Astrocyte (in vitro differentiated cells and primary cell): ENCODE results near the gene THYN1. TPM values are rescaled to one million over a fixed set of nuclear protein-coding genes. Genes with fewer than 3 reads are reported as not detected.
A peak's percentile ranks its signal among the peaks of the same experiment; 100 is the strongest.

Source experiments
- DNase-seq: peaks from one replicate; pipeline ENCODE4 v3.0.0-alpha.2; 2010; ENCODE audit warnings: low read depth
- FAIRE-seq: peaks from 2 replicates; lab custom pipeline; 2011; peaks lifted over from hg19 to GRCh38; lab: Jason Lieb, UNC
- H2AFZ ChIP-seq: 2 replicates; pipeline ENCODE4 v1.6.0; 2012; ENCODE audit warnings: low read depth, low read length, inconsistent platforms
- H3K27ac ChIP-seq: 2 replicates; pipeline ENCODE4 v1.5.1; 2011; ENCODE audit warnings: low read depth, low read length, inconsistent platforms
- H3K27me3 ChIP-seq: 2 replicates; pipeline ENCODE4 v1.6.0; 2011; ENCODE audit warnings: low read length, inconsistent platforms; ENCODE audit not compliant: insufficient read depth
- H3K36me3 ChIP-seq: 2 replicates; pipeline ENCODE4 v1.5.1; 2011; ENCODE audit warnings: low read length, inconsistent platforms; ENCODE audit not compliant: insufficient read depth
- H3K4me1 ChIP-seq: 2 replicates; pipeline ENCODE4 v1.5.1; 2011; ENCODE audit warnings: low read length, inconsistent platforms; ENCODE audit not compliant: insufficient read depth
- H3K4me2 ChIP-seq: 2 replicates; pipeline ENCODE4 v1.6.0; 2012; ENCODE audit warnings: low read length, inconsistent platforms
- H3K4me3 ChIP-seq: 2 replicates; pipeline ENCODE4 v1.5.1; 2011; ENCODE audit warnings: low read depth, mild to moderate bottlenecking, low read length, inconsistent platforms; ENCODE audit not compliant: insufficient read depth
- H3K79me2 ChIP-seq: 2 replicates; pipeline ENCODE4 v1.6.0; 2012; ENCODE audit warnings: mild to moderate bottlenecking, low read length, inconsistent platforms; ENCODE audit not compliant: insufficient read depth
- H3K9ac ChIP-seq: 2 replicates; pipeline ENCODE4 v1.6.0; 2012; ENCODE audit warnings: mild to moderate bottlenecking, low read length, inconsistent platforms
- H3K9me3 ChIP-seq: 2 replicates; pipeline ENCODE4 v1.5.1; 2012; ENCODE audit warnings: low read depth, mild to moderate bottlenecking, low read length, inconsistent platforms; ENCODE audit not compliant: insufficient read depth
- H4K20me1 ChIP-seq: 2 replicates; pipeline ENCODE4 v1.6.0; 2012; ENCODE audit warnings: low read length, inconsistent platforms; ENCODE audit not compliant: insufficient read depth
- H3K27ac Mint-ChIP-seq: one replicate; pipeline ENCODE4 v1.8.0; 2021; ENCODE audit warnings: mild to moderate bottlenecking, mixed read lengths; ENCODE audit not compliant: unreplicated experiment
- H3K27me3 Mint-ChIP-seq: one replicate; pipeline ENCODE4 v1.8.0; 2021; ENCODE audit warnings: low read depth, mixed read lengths; ENCODE audit not compliant: unreplicated experiment
- H3K36me3 Mint-ChIP-seq: one replicate; pipeline ENCODE4 v1.8.0; 2021; ENCODE audit warnings: low read depth, mixed read lengths; ENCODE audit not compliant: unreplicated experiment
- H3K4me1 Mint-ChIP-seq: one replicate; pipeline ENCODE4 v1.8.0; 2021; ENCODE audit warnings: low read depth, mixed read lengths; ENCODE audit not compliant: unreplicated experiment
- H3K4me3 Mint-ChIP-seq: one replicate; pipeline ENCODE4 v1.8.0; 2021; ENCODE audit warnings: mild to moderate bottlenecking, moderate library complexity, mixed read lengths; ENCODE audit not compliant: unreplicated experiment
- H3K9me3 Mint-ChIP-seq: one replicate; pipeline ENCODE4 v1.8.0; 2021; ENCODE audit warnings: mild to moderate bottlenecking, mixed read lengths; ENCODE audit not compliant: unreplicated experiment
- EZH2 ChIP-seq: IDR thresholded peaks from 2 replicates; pipeline ENCODE4 v1.6.1; 2012; ENCODE audit warnings: mild to moderate bottlenecking, low read length, inconsistent platforms; ENCODE audit not compliant: insufficient read depth
- total RNA-seq: library from RNA; stranded (reverse); gene quantifications from 2 replicates; pipeline ENCODE4 v1.2.1, GENCODE V29; 2021
- TF ChIP-seq, protein P1 (sequence below): IDR thresholded peaks from 2 replicates; pipeline ENCODE4 v1.5.1; 2011; ENCODE audit warnings: low read depth, mild to moderate bottlenecking, inconsistent platforms, low read length, moderate library complexity; ENCODE audit not compliant: insufficient read depth

Gene THYN1
- total RNA-seq, 1 donor from 2014 or later, result 30.5 TPM

DNA sequence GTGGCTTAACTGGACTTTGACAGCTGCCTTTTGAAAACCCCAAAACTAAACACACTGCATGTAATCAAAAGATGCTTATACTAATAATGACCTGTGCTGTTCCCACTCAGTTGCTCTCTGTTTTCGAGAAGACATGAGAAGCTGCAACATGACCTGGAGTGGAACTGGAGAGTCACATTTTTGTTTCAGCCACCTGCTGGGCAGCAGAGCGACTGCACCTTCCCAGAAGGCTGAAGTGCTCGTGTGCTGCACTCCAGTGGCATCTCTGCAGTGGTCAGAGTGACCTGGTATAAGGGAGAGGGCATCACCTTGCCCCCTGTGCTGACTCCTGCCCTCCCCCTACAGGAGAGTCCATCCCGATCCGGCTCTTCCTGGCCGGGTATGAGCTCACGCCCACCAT lies 8.6 kb downstream of the THYN1 start:
- no peak overlapping the region for H2AFZ ChIP-seq
- H3K4me2 ChIP-seq, result no peak overlapping the region
- Mint-ChIP-seq H3K9me3 (no peaks in the 10 kb centered on the region), H3K4me1 (no peaks in the 10 kb centered on the region), H3K27ac (no peak overlapping the region), H3K36me3 (peaks cover 11% of the 10 kb centered on the region), H3K27me3 (no peaks in the 10 kb centered on the region), H3K4me3 (no peak overlapping the region)
- H3K9me3 ChIP-seq, result no peaks in the 10 kb centered on the region
- H3K36me3 ChIP-seq, result peaks cover 22% of the 10 kb centered on the region
- DNase-seq, result no peak
- peaks cover 3% of the 10 kb centered on the region for H4K20me1 ChIP-seq
- no peak overlapping the region for H3K4me3 ChIP-seq
- H3K79me2 ChIP-seq, result no peaks in the 10 kb centered on the region
- no peak for FAIRE-seq
- no peak overlapping the region for H3K9ac ChIP-seq
- TF ChIP-seq, protein P1, sequence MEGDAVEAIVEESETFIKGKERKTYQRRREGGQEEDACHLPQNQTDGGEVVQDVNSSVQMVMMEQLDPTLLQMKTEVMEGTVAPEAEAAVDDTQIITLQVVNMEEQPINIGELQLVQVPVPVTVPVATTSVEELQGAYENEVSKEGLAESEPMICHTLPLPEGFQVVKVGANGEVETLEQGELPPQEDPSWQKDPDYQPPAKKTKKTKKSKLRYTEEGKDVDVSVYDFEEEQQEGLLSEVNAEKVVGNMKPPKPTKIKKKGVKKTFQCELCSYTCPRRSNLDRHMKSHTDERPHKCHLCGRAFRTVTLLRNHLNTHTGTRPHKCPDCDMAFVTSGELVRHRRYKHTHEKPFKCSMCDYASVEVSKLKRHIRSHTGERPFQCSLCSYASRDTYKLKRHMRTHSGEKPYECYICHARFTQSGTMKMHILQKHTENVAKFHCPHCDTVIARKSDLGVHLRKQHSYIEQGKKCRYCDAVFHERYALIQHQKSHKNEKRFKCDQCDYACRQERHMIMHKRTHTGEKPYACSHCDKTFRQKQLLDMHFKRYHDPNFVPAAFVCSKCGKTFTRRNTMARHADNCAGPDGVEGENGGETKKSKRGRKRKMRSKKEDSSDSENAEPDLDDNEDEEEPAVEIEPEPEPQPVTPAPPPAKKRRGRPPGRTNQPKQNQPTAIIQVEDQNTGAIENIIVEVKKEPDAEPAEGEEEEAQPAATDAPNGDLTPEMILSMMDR, result peak; percentile 27
- no peak for TF ChIP-seq EZH2
- H3K4me1 ChIP-seq, result no peaks in the 10 kb centered on the region
- no peak overlapping the region for H3K27ac ChIP-seq
- H3K27me3 ChIP-seq, result no peaks in the 10 kb centered on the region

DNA sequence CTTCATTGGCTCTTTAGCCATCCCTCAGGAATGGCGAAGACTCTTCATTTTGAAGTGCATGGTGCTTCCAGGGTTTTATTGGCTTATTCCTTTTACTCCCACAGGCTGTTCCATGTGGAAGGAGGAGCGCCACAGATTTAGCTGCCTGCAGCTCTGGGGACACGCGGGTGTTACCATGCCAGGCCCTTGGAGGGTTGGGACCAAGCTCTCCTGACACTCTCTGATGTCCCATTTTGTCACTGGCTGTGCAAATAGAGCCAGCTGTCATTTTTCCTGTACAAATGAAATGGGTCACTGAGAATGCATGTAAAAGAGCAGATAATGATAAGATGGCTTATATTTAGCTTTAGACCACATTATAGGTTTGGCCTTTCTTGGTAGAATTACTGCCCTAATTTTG lies 9.2 kb downstream of the THYN1 start:
- no peaks in the 10 kb centered on the region for H3K9me3 Mint-ChIP-seq

DNA sequence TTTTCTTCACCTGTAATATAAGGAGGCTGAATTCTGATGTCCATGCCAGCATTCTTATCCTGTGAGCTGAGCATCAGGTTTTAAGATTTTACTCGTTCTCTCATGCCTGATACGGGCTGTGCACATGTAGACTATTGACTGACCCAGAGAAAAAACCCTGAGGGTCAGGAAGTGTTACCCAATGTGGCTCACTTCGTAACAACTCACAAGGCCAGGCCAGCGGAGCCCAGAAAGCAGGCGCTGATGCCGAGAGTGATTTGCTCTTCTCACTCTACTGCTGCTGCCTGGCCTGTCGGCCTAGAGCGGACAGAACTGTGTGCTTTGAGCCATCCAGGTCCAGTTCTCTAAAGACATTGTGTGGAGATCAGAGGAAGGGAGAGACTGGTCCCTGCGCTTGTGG lies 10.8 kb downstream of the THYN1 start:
- H4K20me1 ChIP-seq, result peaks cover 3% of the 10 kb centered on the region
- Mint-ChIP-seq H3K36me3 (peaks cover 9% of the 10 kb centered on the region), H3K9me3 (no peaks in the 10 kb centered on the region), H3K4me1 (peaks cover 8% of the 10 kb centered on the region), H3K4me3 (no peak overlapping the region), H3K27me3 (no peaks in the 10 kb centered on the region), H3K27ac (no peak overlapping the region)
- H3K4me3 ChIP-seq, result no peak overlapping the region
- H3K27me3 ChIP-seq, result no peaks in the 10 kb centered on the region
- H3K9ac ChIP-seq, result no peak overlapping the region
- FAIRE-seq (no peak), DNase-seq (no peak)
- TF ChIP-seq, protein P1, result no peak
- no peak for TF ChIP-seq EZH2
- no peaks in the 10 kb centered on the region for H3K4me1 ChIP-seq
- H3K36me3 ChIP-seq, result peaks cover 19% of the 10 kb centered on the region
- no peak overlapping the region for H3K27ac ChIP-seq
- H3K79me2 ChIP-seq, result no peaks in the 10 kb centered on the region
- H2AFZ ChIP-seq, result no peak overlapping the region
- no peaks in the 10 kb centered on the region for H3K9me3 ChIP-seq
- no peak overlapping the region for H3K4me2 ChIP-seq

More for the DNA sequence above, 9.2 kb downstream of the THYN1 start:
- Histone ChIP-seq H3K4me1 (no peaks in the 10 kb centered on the region), H3K27me3 (no peaks in the 10 kb centered on the region), H3K4me2 (no peak overlapping the region), H3K27ac (no peak overlapping the region), H3K79me2 (no peaks in the 10 kb centered on the region), H3K4me3 (no peak overlapping the region), H3K9me3 (no peaks in the 10 kb centered on the region), H2AFZ (no peak overlapping the region), H3K36me3 (peaks cover 26% of the 10 kb centered on the region), H3K9ac (no peak overlapping the region), H4K20me1 (peaks cover 3% of the 10 kb centered on the region)
- Mint-ChIP-seq H3K27ac (no peak overlapping the region), H3K36me3 (peaks cover 11% of the 10 kb centered on the region), H3K4me3 (no peak overlapping the region), H3K4me1 (no peaks in the 10 kb centered on the region), H3K27me3 (no peaks in the 10 kb centered on the region)
- FAIRE-seq (no peak), DNase-seq (no peak)
- TF ChIP-seq EZH2, result no peak
- TF ChIP-seq, protein P1, result no peak
